ENCODE measurements around the gene ITGA6.

GRCh38 chr2:172435606-172435911 lies 8.2 kb downstream of the ITGA6 start:
- TF ChIP-seq CTCF (conservative IDR thresholded peaks at IDR 0.05; ENCODE audit: low read length), result no peak
- no peak for TF ChIP-seq EZH2phosphoT487 (IDR thresholded peaks at IDR 0.05; ENCODE audit: borderline replicate concordance, low read depth, low read length)

Data from OCI-LY7 (cell line).